Stimulated activated memory B cell treated with anti-CD40 and anti-IgM and Interleukin-4, amounts not matched to agents 10 μg/mL and 1 μg/mL and 100 μg/mL, for 72 hours (primary cell): ENCODE results near the gene ARID1A.
"Not testable (repeated sequence)": the region's sequence is repeated elsewhere in the genome, so short reads cannot be mapped to it uniquely, and the experiment has no call there.

ENCODE experiments used
- ATAC-seq: fragments of 150-1000 bp; cut with Tn5 transposase; 2 replicates; pipeline ENCODE4 v1.10.0; 2021
- H3K27ac Mint-ChIP-seq: one replicate; pipeline ENCODE4 v1.8.0; 2022; ENCODE audit warnings: mild to moderate bottlenecking, mixed read lengths
- H3K27me3 Mint-ChIP-seq: one replicate; pipeline ENCODE4 v1.8.0; 2022; ENCODE audit warnings: mixed read lengths
- H3K36me3 Mint-ChIP-seq: one replicate; pipeline ENCODE4 v1.8.0; 2022; ENCODE audit warnings: mixed read lengths
- H3K4me1 Mint-ChIP-seq: one replicate; pipeline ENCODE4 v1.8.0; 2022; ENCODE audit warnings: mixed read lengths
- H3K4me3 Mint-ChIP-seq: one replicate; pipeline ENCODE4 v1.8.0; 2022; ENCODE audit warnings: mild to moderate bottlenecking, moderate library complexity, mixed read lengths
- H3K9me3 Mint-ChIP-seq: one replicate; pipeline ENCODE4 v1.8.0; 2022; ENCODE audit warnings: mixed read lengths

The ARID1A gene

GRCh38 chr1:26710811-26711210 lies 15.0 kb downstream of the ARID1A start:
- H3K9me3 Mint-ChIP-seq, result no peaks in the 10 kb centered on the region
- peaks cover 54% of the 10 kb centered on the region for H3K4me1 Mint-ChIP-seq
- no peak for ATAC-seq
- no peaks in the 10 kb centered on the region for H3K27me3 Mint-ChIP-seq
- no peak overlapping the region for H3K4me3 Mint-ChIP-seq
- H3K27ac Mint-ChIP-seq, result no peak overlapping the region
- H3K36me3 Mint-ChIP-seq, result peaks cover 35% of the 10 kb centered on the region

DNA sequence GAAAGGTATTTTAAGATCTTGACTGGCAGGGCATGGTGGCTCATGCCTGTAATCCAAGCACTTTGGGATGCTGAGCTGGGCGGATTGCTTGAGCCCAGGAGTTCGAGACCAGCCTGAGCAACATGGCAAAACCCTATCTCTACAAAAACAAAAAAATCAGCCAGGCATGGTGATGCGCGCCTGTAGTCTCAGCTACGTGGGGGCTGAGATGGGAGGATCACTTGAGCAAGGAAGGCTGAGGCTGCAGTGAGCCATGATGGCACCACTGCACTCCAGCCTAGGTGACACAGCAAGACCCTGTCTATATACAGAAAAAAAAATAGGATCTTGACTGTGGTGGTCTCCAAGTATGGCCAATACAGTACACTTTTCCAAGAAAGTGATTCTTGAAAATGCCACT lies 16.0 kb downstream of the ARID1A start:
- no peak for ATAC-seq
- peaks cover 30% of the 10 kb centered on the region for H3K36me3 Mint-ChIP-seq
- peaks cover 62% of the 10 kb centered on the region for H3K4me1 Mint-ChIP-seq
- H3K9me3 Mint-ChIP-seq, result no peaks in the 10 kb centered on the region
- no peaks in the 10 kb centered on the region for H3K27me3 Mint-ChIP-seq
- H3K4me3 Mint-ChIP-seq, result no peak overlapping the region
- no peak overlapping the region for H3K27ac Mint-ChIP-seq

DNA sequence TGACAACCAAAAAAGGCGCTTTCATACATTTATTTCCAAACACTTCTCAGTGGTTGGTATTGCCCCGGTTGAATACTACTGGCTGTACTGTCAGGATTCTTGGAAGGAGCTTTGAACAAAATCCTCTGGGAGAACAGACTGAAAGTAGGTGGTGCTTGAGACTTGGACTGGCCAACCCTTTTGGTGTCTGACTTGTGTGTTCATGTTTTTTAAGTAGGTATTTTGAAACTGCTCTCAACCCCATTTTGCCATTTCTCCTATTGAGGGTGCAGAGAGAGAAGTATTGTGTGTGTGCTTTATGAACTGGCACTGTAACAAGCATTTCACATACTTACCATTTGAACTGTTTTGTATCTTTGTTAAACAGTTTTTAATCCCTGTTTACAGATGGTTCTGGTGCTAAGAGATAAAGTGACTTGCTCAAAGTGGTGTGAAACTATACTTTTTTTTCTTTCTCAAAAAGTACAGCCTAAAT lies 21.2 kb downstream of the ARID1A start:
- H3K9me3 Mint-ChIP-seq, result no peaks in the 10 kb centered on the region
- no peak overlapping the region for H3K4me3 Mint-ChIP-seq
- H3K27me3 Mint-ChIP-seq, result no peaks in the 10 kb centered on the region
- peaks cover 84% of the 10 kb centered on the region for H3K4me1 Mint-ChIP-seq
- H3K27ac Mint-ChIP-seq, result peak overlapping the region; percentile 40
- peaks cover 26% of the 10 kb centered on the region for H3K36me3 Mint-ChIP-seq
- no peak for ATAC-seq

GRCh38 chr1:26719205-26719604 lies 23.4 kb downstream of the ARID1A start:
- peaks cover 12% of the 10 kb centered on the region for H3K36me3 Mint-ChIP-seq
- ATAC-seq, result no peak
- H3K27ac Mint-ChIP-seq, result no peak overlapping the region
- H3K4me1 Mint-ChIP-seq, result peaks cover 87% of the 10 kb centered on the region
- H3K9me3 Mint-ChIP-seq, result no peaks in the 10 kb centered on the region
- H3K4me3 Mint-ChIP-seq, result no peak overlapping the region
- H3K27me3 Mint-ChIP-seq, result no peaks in the 10 kb centered on the region

GRCh38 chr1:26721669-26722355 lies 26.0 kb downstream of the ARID1A start:
- no peaks in the 10 kb centered on the region for H3K9me3 Mint-ChIP-seq
- no peaks in the 10 kb centered on the region for H3K27me3 Mint-ChIP-seq
- H3K4me3 Mint-ChIP-seq, result peak overlapping the region; percentile 7
- H3K4me1 Mint-ChIP-seq, result peaks cover 83% of the 10 kb centered on the region
- peaks cover 6% of the 10 kb centered on the region for H3K36me3 Mint-ChIP-seq
- peak; percentile 50 for ATAC-seq
- H3K27ac Mint-ChIP-seq, result peak overlapping the region; percentile 57

GRCh38 chr1:26723013-26723991 lies 27.5 kb downstream of the ARID1A start:
- Mint-ChIP-seq H3K36me3 (peaks cover 6% of the 10 kb centered on the region), H3K27me3 (no peaks in the 10 kb centered on the region), H3K4me3 (peak overlapping the region; percentile 43), H3K27ac (peak overlapping the region; percentile 57), H3K9me3 (no peaks in the 10 kb centered on the region), H3K4me1 (peaks cover 83% of the 10 kb centered on the region)
- peak; percentile 47 for ATAC-seq

- ATAC-seq, result no peak
- H3K4me1 Mint-ChIP-seq, result peaks cover 86% of the 10 kb centered on the region
- no peaks in the 10 kb centered on the region for H3K9me3 Mint-ChIP-seq
- peak overlapping the region; percentile 30 for H3K4me3 Mint-ChIP-seq
- peaks cover 6% of the 10 kb centered on the region for H3K36me3 Mint-ChIP-seq
- H3K27me3 Mint-ChIP-seq, result no peaks in the 10 kb centered on the region
- peak overlapping the region; percentile 57 for H3K27ac Mint-ChIP-seq
Measured at GRCh38 chr1:26724118-26724517, 28.3 kb downstream of the ARID1A start.

GRCh38 chr1:26724926-26725325 lies 29.1 kb downstream of the ARID1A start:
- H3K9me3 Mint-ChIP-seq, result no peaks in the 10 kb centered on the region
- no peak overlapping the region for H3K4me3 Mint-ChIP-seq
- H3K27ac Mint-ChIP-seq, result peak overlapping the region; percentile 57
- no peak for ATAC-seq
- peaks cover 9% of the 10 kb centered on the region for H3K36me3 Mint-ChIP-seq
- H3K27me3 Mint-ChIP-seq, result no peaks in the 10 kb centered on the region
- peaks cover 87% of the 10 kb centered on the region for H3K4me1 Mint-ChIP-seq

- H3K36me3 Mint-ChIP-seq, result peaks cover 16% of the 10 kb centered on the region
- not testable (repeated sequence) for H3K4me3 Mint-ChIP-seq, H3K27me3 Mint-ChIP-seq, ATAC-seq, H3K9me3 Mint-ChIP-seq
- H3K27ac Mint-ChIP-seq, result peak overlapping the region; percentile 43
- H3K4me1 Mint-ChIP-seq, result peaks cover 84% of the 10 kb centered on the region
Measured at GRCh38 chr1:26725904-26726303, 30.1 kb downstream of the ARID1A start.

- ATAC-seq, result peak; percentile 64
Measured at GRCh38 chr1:26726784-26727183, 31.0 kb downstream of the ARID1A start.

GRCh38 chr1:26727476-26727875 lies 31.7 kb downstream of the ARID1A start:
- peak overlapping the region; percentile 43 for H3K27ac Mint-ChIP-seq
- no peak for ATAC-seq
- no peak overlapping the region for H3K4me3 Mint-ChIP-seq
- no peaks in the 10 kb centered on the region for H3K9me3 Mint-ChIP-seq
- H3K4me1 Mint-ChIP-seq, result peaks cover 76% of the 10 kb centered on the region
- H3K36me3 Mint-ChIP-seq, result peaks cover 21% of the 10 kb centered on the region
- H3K27me3 Mint-ChIP-seq, result no peaks in the 10 kb centered on the region

More at GRCh38 chr1:26726784-26727183, 31.0 kb downstream of the ARID1A start:
- Mint-ChIP-seq H3K36me3 (peaks cover 23% of the 10 kb centered on the region), H3K4me1 (peaks cover 83% of the 10 kb centered on the region), H3K27me3 (no peaks in the 10 kb centered on the region), H3K27ac (peak overlapping the region; percentile 43), H3K9me3 (no peaks in the 10 kb centered on the region), H3K4me3 (peak overlapping the region; percentile 14)

- H3K27ac Mint-ChIP-seq, result peak overlapping the region; percentile 43
- peaks cover 29% of the 10 kb centered on the region for H3K36me3 Mint-ChIP-seq
- H3K9me3 Mint-ChIP-seq, result no peaks in the 10 kb centered on the region
- H3K4me3 Mint-ChIP-seq, result no peak overlapping the region
- H3K4me1 Mint-ChIP-seq, result peaks cover 70% of the 10 kb centered on the region
- ATAC-seq, result no peak
- H3K27me3 Mint-ChIP-seq, result no peaks in the 10 kb centered on the region
Measured at GRCh38 chr1:26728645-26729044, 32.8 kb downstream of the ARID1A start.

DNA sequence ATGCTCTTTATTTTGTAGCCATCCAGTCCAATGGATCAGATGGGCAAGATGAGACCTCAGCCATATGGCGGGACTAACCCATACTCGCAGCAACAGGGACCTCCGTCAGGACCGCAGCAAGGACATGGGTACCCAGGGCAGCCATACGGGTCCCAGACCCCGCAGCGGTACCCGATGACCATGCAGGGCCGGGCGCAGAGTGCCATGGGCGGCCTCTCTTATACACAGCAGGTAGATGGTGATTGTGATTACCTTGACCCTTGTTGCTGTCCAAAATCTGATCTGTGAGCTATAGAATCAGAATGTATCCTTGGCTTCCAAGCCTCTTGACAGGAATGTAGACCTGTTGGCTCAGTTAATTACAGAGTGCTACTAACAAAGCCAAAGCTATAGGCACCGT lies 33.8 kb downstream of the ARID1A start:
- H3K27ac Mint-ChIP-seq, result peak overlapping the region; percentile 22
- no peak for ATAC-seq
- no peak overlapping the region for H3K4me3 Mint-ChIP-seq
- no peaks in the 10 kb centered on the region for H3K27me3 Mint-ChIP-seq
- no peaks in the 10 kb centered on the region for H3K9me3 Mint-ChIP-seq
- peaks cover 60% of the 10 kb centered on the region for H3K4me1 Mint-ChIP-seq
- H3K36me3 Mint-ChIP-seq, result peaks cover 39% of the 10 kb centered on the region

- peaks cover 53% of the 10 kb centered on the region for H3K4me1 Mint-ChIP-seq
- no peaks in the 10 kb centered on the region for H3K9me3 Mint-ChIP-seq
- H3K27ac Mint-ChIP-seq, result peak overlapping the region; percentile 34
- H3K4me3 Mint-ChIP-seq, result no peak overlapping the region
- ATAC-seq, result no peak
- H3K27me3 Mint-ChIP-seq, result no peaks in the 10 kb centered on the region
- peaks cover 44% of the 10 kb centered on the region for H3K36me3 Mint-ChIP-seq
Measured at GRCh38 chr1:26730695-26731094, 34.9 kb downstream of the ARID1A start.

- H3K9me3 Mint-ChIP-seq, result no peaks in the 10 kb centered on the region
- no peak overlapping the region for H3K4me3 Mint-ChIP-seq
- H3K4me1 Mint-ChIP-seq, result peaks cover 49% of the 10 kb centered on the region
- ATAC-seq, result no peak
- H3K27ac Mint-ChIP-seq, result peak overlapping the region; percentile 34
- H3K36me3 Mint-ChIP-seq, result peaks cover 48% of the 10 kb centered on the region
- no peaks in the 10 kb centered on the region for H3K27me3 Mint-ChIP-seq
Measured at GRCh38 chr1:26731233-26731902, 35.6 kb downstream of the ARID1A start.
